Measurements from ENCODE around the gene NLK. TPM values are rescaled to one million over a fixed set of nuclear protein-coding genes. Genes with fewer than 3 reads are reported as not detected.
"Not testable (repeated sequence)": the region's sequence is repeated elsewhere in the genome, so short reads cannot be mapped to it uniquely, and the experiment has no call there.

NLK gene
- polyA plus RNA-seq, 2 donors, result 3.1 to 4.4 TPM

DNA sequence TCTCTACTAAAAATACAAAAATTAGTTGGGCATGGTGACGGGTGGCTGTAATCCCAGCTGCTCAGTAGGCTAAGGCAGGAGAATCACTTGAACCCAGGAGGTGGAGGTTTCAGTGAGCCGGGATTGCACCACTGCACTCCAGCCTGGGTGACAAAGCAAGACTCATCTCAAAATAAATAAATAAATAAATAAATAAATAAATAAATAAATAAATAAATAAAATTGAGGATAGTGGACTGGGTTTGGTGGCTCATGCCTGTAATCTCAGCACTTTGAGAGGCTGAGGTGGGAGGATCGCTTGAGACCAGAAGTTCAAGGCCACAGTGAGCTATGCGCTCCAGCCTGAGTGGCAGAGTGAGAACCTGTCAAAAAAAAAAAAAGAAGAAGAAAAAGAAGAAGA, 34.6 kb upstream of the NLK start:
- WGBS, 2 donors, result 93 to 95% methylated on average over 4 of the region's 4 CpGs
- H3K4me1 ChIP-seq (ENCODE audit: control insufficient read depth in 2 of 2, insufficient read depth in 2 of 2, low read length in 1 of 2); H3K9me3 ChIP-seq (ENCODE audit: control insufficient read depth in 2 of 2, insufficient read depth in 1 of 2, low read depth in 1 of 2, low read length in 1 of 2); H3K27me3 ChIP-seq (ENCODE audit: control insufficient read depth in 1 of 2, insufficient read depth in 2 of 2, low read length in 2 of 2); H3K4me3 ChIP-seq (ENCODE audit: low read depth in 1 of 2, low read length in 2 of 2); H3K27ac ChIP-seq (ENCODE audit: low read depth in 2 of 2, low read length in 1 of 2); H3K36me3 ChIP-seq (ENCODE audit: control insufficient read depth in 2 of 2, insufficient read depth in 2 of 2, low read length in 1 of 2): not testable (repeated sequence)

DNA sequence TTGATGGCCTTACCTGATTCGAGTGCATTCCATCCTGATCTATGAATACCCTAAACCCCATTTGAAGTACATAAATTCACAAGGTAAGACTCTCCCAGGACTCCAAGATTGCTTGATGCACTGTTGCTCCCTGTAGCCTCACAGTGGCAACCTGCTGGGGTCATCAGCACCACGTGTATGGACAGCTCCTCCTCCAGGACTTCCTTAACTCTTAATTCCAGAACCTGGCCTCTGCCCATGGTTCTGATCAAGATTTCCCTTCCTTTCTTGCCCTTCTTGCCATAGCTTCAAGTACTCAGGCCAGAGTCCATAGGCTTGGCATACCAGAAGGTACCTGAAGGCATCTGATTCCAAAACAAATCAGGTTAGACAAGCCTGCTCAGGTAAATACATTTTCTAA, 34.0 kb upstream of the NLK start:
- no peak overlapping the region for H3K27ac ChIP-seq (ENCODE audit: low read depth in 2 of 2, low read length in 1 of 2)
- WGBS, 2 donors, result 6 to 7% methylated on average over 2 of the region's 2 CpGs
- no peak overlapping the region for H3K4me3 ChIP-seq (ENCODE audit: low read depth in 1 of 2, low read length in 2 of 2)
- no peaks in the 10 kb centered on the region for H3K9me3 ChIP-seq (ENCODE audit: control insufficient read depth in 2 of 2, insufficient read depth in 1 of 2, low read depth in 1 of 2, low read length in 1 of 2)
- no peaks in the 10 kb centered on the region for H3K27me3 ChIP-seq (ENCODE audit: control insufficient read depth in 1 of 2, insufficient read depth in 2 of 2, low read length in 2 of 2)
- H3K4me1 ChIP-seq (ENCODE audit: control insufficient read depth in 2 of 2, insufficient read depth in 2 of 2, low read length in 1 of 2), result no peaks in the 10 kb centered on the region
- no peaks in the 10 kb centered on the region for H3K36me3 ChIP-seq (ENCODE audit: control insufficient read depth in 2 of 2, insufficient read depth in 2 of 2, low read length in 1 of 2)

DNA sequence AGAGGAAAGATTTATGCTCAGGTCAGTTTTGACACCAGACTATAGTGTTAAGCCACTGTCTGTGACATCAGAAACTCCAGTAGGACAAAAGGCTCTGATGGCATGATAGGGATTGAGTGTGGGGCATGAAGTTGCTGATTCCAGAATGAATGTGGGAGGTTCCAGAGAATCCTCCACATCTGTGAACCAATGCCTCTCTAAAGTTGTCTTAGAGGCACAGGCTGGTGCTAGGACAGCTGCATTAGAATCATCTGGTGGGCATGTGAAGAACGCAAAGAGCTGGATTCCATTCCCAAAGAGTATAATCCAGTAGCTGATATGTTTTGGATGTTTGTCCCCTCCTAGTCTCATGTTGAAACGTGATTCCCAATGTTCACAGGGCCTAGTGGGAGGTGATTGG, 32.1 kb upstream of the NLK start:
- no peak overlapping the region for H3K4me3 ChIP-seq (ENCODE audit: low read depth in 1 of 2, low read length in 2 of 2)
- no peaks in the 10 kb centered on the region for H3K9me3 ChIP-seq (ENCODE audit: control insufficient read depth in 2 of 2, insufficient read depth in 1 of 2, low read depth in 1 of 2, low read length in 1 of 2)
- H3K27ac ChIP-seq (ENCODE audit: low read depth in 2 of 2, low read length in 1 of 2), result no peak overlapping the region
- no peaks in the 10 kb centered on the region for H3K27me3 ChIP-seq (ENCODE audit: control insufficient read depth in 1 of 2, insufficient read depth in 2 of 2, low read length in 2 of 2)
- H3K4me1 ChIP-seq (ENCODE audit: control insufficient read depth in 2 of 2, insufficient read depth in 2 of 2, low read length in 1 of 2), result no peaks in the 10 kb centered on the region
- H3K36me3 ChIP-seq (ENCODE audit: control insufficient read depth in 2 of 2, insufficient read depth in 2 of 2, low read length in 1 of 2), result no peaks in the 10 kb centered on the region
- 59 to 65% methylated on average over 2 of the region's 2 CpGs for WGBS, 2 donors

DNA sequence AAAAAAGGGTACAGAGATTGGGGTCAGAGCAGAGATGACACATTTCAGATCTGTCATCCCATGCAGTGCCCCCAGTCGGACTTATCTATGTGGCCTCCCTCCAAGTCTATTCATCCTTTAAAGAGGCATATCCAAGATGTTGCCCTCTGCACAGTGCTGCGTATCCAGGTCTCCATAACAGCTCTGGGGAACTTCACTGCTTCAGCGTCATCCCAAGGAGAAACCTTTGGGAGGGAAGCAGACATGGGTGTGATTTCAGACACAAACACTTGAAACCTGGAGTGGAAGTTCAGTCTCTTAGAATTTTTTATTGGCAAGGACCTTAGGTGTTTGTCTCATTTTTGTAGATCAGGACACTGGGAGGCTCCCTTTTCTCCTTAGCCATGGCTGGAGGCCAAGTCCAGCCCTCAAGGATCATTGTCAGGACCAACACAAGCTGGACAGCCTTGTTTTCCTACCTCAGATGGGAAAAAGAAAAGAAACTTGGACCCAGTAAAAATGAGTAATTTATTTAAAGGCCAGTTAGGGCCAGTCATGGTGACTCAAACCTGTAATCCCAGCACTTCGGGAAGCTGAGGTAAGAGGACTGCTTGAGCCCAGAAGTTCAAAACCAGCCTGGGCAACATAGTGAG, 23.9 kb upstream of the NLK start:
- Histone ChIP-seq H3K27ac (ENCODE audit: low read depth in 2 of 2, low read length in 1 of 2) (no peak overlapping the region), H3K4me1 (ENCODE audit: control insufficient read depth in 2 of 2, insufficient read depth in 2 of 2, low read length in 1 of 2) (no peaks in the 10 kb centered on the region), H3K9me3 (ENCODE audit: control insufficient read depth in 2 of 2, insufficient read depth in 1 of 2, low read depth in 1 of 2, low read length in 1 of 2) (no peaks in the 10 kb centered on the region), H3K36me3 (ENCODE audit: control insufficient read depth in 2 of 2, insufficient read depth in 2 of 2, low read length in 1 of 2) (no peaks in the 10 kb centered on the region), H3K4me3 (ENCODE audit: low read depth in 1 of 2, low read length in 2 of 2) (no peak overlapping the region), H3K27me3 (ENCODE audit: control insufficient read depth in 1 of 2, insufficient read depth in 2 of 2, low read length in 2 of 2) (no peaks in the 10 kb centered on the region)
- 70 to 79% methylated on average over 4 of the region's 4 CpGs for WGBS, 2 donors

DNA sequence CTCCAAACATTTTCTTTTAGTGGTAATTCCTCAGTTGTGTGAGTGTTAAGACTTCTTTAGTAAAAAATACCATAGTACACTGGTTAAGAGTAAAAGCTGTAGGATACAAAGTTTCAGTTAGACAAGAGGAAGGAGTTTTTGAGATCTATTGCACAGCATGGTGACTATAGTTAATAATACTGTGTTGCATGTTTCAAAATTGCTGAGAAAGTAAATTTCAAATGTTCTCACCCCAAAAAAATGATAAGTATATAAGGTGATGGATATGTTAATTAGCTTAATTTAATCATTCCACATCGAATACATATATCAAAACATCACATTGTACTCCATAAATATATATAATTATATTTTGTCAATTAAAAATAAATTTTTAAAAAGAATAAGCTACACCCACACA, 22.0 kb upstream of the NLK start:
- Histone ChIP-seq H3K27ac (ENCODE audit: low read depth in 2 of 2, low read length in 1 of 2) (no peak overlapping the region), H3K9me3 (ENCODE audit: control insufficient read depth in 2 of 2, insufficient read depth in 1 of 2, low read depth in 1 of 2, low read length in 1 of 2) (no peaks in the 10 kb centered on the region), H3K4me3 (ENCODE audit: low read depth in 1 of 2, low read length in 2 of 2) (no peak overlapping the region), H3K36me3 (ENCODE audit: control insufficient read depth in 2 of 2, insufficient read depth in 2 of 2, low read length in 1 of 2) (no peaks in the 10 kb centered on the region), H3K27me3 (ENCODE audit: control insufficient read depth in 1 of 2, insufficient read depth in 2 of 2, low read length in 2 of 2) (no peaks in the 10 kb centered on the region), H3K4me1 (ENCODE audit: control insufficient read depth in 2 of 2, insufficient read depth in 2 of 2, low read length in 1 of 2) (no peaks in the 10 kb centered on the region)
- 54 to 71% methylated on average over 1 of the region's 1 CpG for WGBS, 2 donors

DNA sequence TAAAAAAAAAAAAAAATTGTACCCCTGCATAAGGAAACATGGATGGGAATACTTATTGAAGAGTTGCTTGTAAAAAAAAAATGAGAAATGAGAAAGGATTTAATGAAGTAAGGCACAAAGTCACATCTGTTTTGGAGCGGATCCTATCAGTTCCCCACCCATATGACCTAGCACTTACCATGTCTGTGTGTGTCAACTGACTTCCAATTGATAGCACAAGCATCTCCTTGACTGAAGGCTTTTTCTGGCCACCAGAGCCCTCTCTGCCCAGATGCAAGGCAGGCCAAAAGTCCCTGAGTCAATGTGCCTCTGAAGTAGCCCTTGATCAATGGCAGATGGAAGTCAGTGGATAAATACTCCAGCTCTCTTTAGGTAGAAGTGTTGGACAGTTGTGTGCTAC, 13.4 kb upstream of the NLK start:
- no peak overlapping the region for H3K27ac ChIP-seq (ENCODE audit: low read depth in 2 of 2, low read length in 1 of 2)
- no peaks in the 10 kb centered on the region for H3K9me3 ChIP-seq (ENCODE audit: control insufficient read depth in 2 of 2, insufficient read depth in 1 of 2, low read depth in 1 of 2, low read length in 1 of 2)
- H3K27me3 ChIP-seq (ENCODE audit: control insufficient read depth in 1 of 2, insufficient read depth in 2 of 2, low read length in 2 of 2), result no peaks in the 10 kb centered on the region
- 95 to 98% methylated on average over 1 of the region's 1 CpG for WGBS, 2 donors
- H3K4me3 ChIP-seq (ENCODE audit: low read depth in 1 of 2, low read length in 2 of 2), result no peak overlapping the region
- no peaks in the 10 kb centered on the region for H3K36me3 ChIP-seq (ENCODE audit: control insufficient read depth in 2 of 2, insufficient read depth in 2 of 2, low read length in 1 of 2)
- no peaks in the 10 kb centered on the region for H3K4me1 ChIP-seq (ENCODE audit: control insufficient read depth in 2 of 2, insufficient read depth in 2 of 2, low read length in 1 of 2)

DNA sequence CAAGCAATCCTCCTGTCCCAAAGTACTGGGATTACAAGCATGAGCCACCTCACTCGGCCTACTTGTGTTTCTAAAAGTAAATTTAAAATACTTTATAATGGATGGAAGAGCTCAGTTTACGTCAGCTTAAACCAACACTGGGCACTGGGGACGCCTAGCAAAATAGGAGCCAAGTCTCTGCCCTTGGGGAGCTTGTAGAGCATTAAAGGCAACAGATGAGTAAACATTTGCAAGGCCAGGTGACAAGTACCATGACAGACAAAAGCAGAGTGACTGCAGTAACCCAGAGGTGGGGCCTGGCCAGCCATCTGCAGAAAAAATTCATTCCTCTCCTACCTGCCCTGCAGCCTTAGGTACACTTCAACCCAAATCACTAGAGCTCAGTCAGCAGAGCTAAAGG, 12.1 kb upstream of the NLK start:
- no peak overlapping the region for H3K4me3 ChIP-seq (ENCODE audit: low read depth in 1 of 2, low read length in 2 of 2)
- H3K36me3 ChIP-seq (ENCODE audit: control insufficient read depth in 2 of 2, insufficient read depth in 2 of 2, low read length in 1 of 2), result no peaks in the 10 kb centered on the region
- no peaks in the 10 kb centered on the region for H3K4me1 ChIP-seq (ENCODE audit: control insufficient read depth in 2 of 2, insufficient read depth in 2 of 2, low read length in 1 of 2)
- no peak overlapping the region for H3K27ac ChIP-seq (ENCODE audit: low read depth in 2 of 2, low read length in 1 of 2)
- WGBS, 2 donors, result 46 to 67% methylated on average over 3 of the region's 3 CpGs
- H3K27me3 ChIP-seq (ENCODE audit: control insufficient read depth in 1 of 2, insufficient read depth in 2 of 2, low read length in 2 of 2), result no peaks in the 10 kb centered on the region
- H3K9me3 ChIP-seq (ENCODE audit: control insufficient read depth in 2 of 2, insufficient read depth in 1 of 2, low read depth in 1 of 2, low read length in 1 of 2), result no peaks in the 10 kb centered on the region

DNA sequence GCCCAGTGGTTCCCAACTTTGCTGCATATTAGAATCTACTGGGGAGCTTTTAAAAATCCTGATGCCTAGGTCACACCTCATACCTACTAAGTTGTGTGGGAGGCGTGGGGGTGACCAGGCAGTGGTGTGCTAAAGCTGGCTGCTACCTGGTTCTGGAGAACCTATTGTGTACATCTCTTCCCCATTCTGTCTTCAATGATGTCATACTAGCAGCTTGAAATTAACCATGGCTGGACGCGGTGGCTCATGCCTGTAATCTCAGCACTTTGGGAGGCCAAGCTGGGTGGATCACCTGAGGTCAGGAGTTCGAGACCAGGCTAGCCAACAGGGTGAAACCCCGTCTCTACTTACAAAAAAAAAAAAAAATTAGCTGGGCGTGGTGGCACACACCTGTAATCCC, 11.3 kb upstream of the NLK start:
- no peaks in the 10 kb centered on the region for H3K4me1 ChIP-seq (ENCODE audit: control insufficient read depth in 2 of 2, insufficient read depth in 2 of 2, low read length in 1 of 2)
- 73 to 76% methylated on average over 6 of the region's 6 CpGs for WGBS, 2 donors
- H3K27ac ChIP-seq (ENCODE audit: low read depth in 2 of 2, low read length in 1 of 2), result no peak overlapping the region

DNA sequence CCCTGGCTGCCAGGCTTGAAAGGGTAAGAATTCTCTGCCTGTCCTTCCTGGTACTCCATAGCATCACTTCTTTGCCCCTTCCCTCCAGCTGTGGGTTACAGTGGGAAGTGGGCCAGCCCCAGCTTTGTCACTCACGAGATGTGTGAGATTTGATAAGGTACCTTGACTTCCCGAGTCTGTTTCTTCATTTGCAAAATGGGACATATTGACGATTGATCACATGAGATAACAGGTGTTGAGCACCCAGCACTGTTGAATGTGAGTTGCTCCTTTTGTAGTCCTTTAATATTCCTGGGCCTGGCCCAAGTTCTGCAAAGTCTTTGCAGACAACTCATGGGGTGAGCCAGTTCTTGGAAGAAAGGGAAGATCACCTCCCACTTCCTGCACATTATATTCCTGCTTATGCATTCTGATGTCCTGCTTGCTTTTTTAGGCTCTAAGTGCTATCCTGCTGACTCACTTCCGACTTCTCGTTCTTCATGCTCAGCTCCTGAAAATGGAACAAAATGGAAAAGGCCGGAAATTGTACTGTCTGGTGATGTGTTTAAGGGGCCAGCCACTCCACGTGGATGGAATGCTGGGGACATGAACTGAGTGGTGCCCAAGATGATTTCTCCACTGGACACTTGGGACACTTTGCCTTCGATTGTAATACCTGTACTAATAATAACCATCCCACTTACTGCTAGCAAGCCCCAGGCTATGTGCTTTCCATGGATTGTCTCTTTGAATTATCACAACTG, 8.3 kb upstream of the NLK start:
- H3K9me3 ChIP-seq (ENCODE audit: control insufficient read depth in 2 of 2, insufficient read depth in 1 of 2, low read depth in 1 of 2, low read length in 1 of 2), result no peaks in the 10 kb centered on the region
- WGBS, 2 donors, result 53 to 60% methylated on average over 8 of the region's 8 CpGs
- no peaks in the 10 kb centered on the region for H3K4me1 ChIP-seq (ENCODE audit: control insufficient read depth in 2 of 2, insufficient read depth in 2 of 2, low read length in 1 of 2)
- no peak overlapping the region for H3K27ac ChIP-seq (ENCODE audit: low read depth in 2 of 2, low read length in 1 of 2)
- H3K27me3 ChIP-seq (ENCODE audit: control insufficient read depth in 1 of 2, insufficient read depth in 2 of 2, low read length in 2 of 2), result no peaks in the 10 kb centered on the region
- no peak overlapping the region for H3K4me3 ChIP-seq (ENCODE audit: low read depth in 1 of 2, low read length in 2 of 2)
- H3K36me3 ChIP-seq (ENCODE audit: control insufficient read depth in 2 of 2, insufficient read depth in 2 of 2, low read length in 1 of 2), result no peaks in the 10 kb centered on the region

More for the DNA sequence above, 11.3 kb upstream of the NLK start:
- Histone ChIP-seq H3K36me3 (ENCODE audit: control insufficient read depth in 2 of 2, insufficient read depth in 2 of 2, low read length in 1 of 2) (no peaks in the 10 kb centered on the region), H3K27me3 (ENCODE audit: control insufficient read depth in 1 of 2, insufficient read depth in 2 of 2, low read length in 2 of 2) (no peaks in the 10 kb centered on the region), H3K4me3 (ENCODE audit: low read depth in 1 of 2, low read length in 2 of 2) (no peak overlapping the region), H3K9me3 (ENCODE audit: control insufficient read depth in 2 of 2, insufficient read depth in 1 of 2, low read depth in 1 of 2, low read length in 1 of 2) (no peaks in the 10 kb centered on the region)

DNA sequence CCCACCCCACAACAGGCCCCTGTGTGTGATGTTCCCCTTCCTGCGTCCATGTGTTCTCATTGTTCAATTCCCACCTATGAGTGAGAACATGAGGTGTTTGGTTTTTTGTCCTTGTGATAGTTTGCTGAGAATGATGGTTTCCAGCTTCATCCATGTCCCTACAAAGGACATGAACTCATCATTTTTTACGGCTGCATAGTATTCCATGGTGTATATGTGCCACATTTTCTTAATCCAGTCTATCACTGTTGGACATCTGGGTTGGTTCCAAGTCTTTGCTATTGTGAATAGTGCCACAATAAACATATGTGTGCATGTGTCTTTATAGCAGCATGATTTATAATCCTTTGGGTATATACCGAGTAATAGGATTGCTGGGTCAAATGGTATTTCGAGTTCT, 7.0 kb upstream of the NLK start:
- H3K36me3 ChIP-seq (ENCODE audit: control insufficient read depth in 2 of 2, insufficient read depth in 2 of 2, low read length in 1 of 2); H3K4me3 ChIP-seq (ENCODE audit: low read depth in 1 of 2, low read length in 2 of 2); H3K9me3 ChIP-seq (ENCODE audit: control insufficient read depth in 2 of 2, insufficient read depth in 1 of 2, low read depth in 1 of 2, low read length in 1 of 2); H3K4me1 ChIP-seq (ENCODE audit: control insufficient read depth in 2 of 2, insufficient read depth in 2 of 2, low read length in 1 of 2); H3K27ac ChIP-seq (ENCODE audit: low read depth in 2 of 2, low read length in 1 of 2); H3K27me3 ChIP-seq (ENCODE audit: control insufficient read depth in 1 of 2, insufficient read depth in 2 of 2, low read length in 2 of 2): not testable (repeated sequence)
- WGBS, 2 donors, result 90% methylated on average over 4 of the region's 4 CpGs
